Fibroblast of lung (primary cell): ENCODE data around the gene CYP24A1. TPM values are rescaled to one million over a fixed set of nuclear protein-coding genes. Genes with fewer than 3 reads are reported as not detected.

Experiments
- DNase-seq, 2 donors: peaks; one replicate each; pipeline versions ENCODE4 v3.0.0 to v3.0.0-alpha.2; 2010; ENCODE audit warnings: low read depth in 2 of 2
- H2AFZ ChIP-seq: 2 replicates; pipeline ENCODE4 v1.5.1; 2012; ENCODE audit warnings: low read length, control low read depth, inconsistent platforms
- H3K27ac ChIP-seq: 2 replicates; pipeline ENCODE4 v1.5.1; 2011; ENCODE audit warnings: low read length, control low read depth; ENCODE audit not compliant: insufficient read depth
- H3K27me3 ChIP-seq: 2 replicates; pipeline ENCODE4 v1.5.1; 2011; ENCODE audit warnings: mild to moderate bottlenecking, low read length; ENCODE audit not compliant: control insufficient read depth, insufficient read depth
- H3K36me3 ChIP-seq: 2 replicates; pipeline ENCODE4 v1.5.1; 2011; ENCODE audit warnings: low read length; ENCODE audit not compliant: control insufficient read depth, insufficient read depth
- H3K4me1 ChIP-seq: 2 replicates; pipeline ENCODE4 v1.5.1; 2011; ENCODE audit warnings: low read length; ENCODE audit not compliant: control insufficient read depth, insufficient read depth; ENCODE audit errors: extremely low read depth
- H3K4me2 ChIP-seq: 2 replicates; pipeline ENCODE4 v1.5.1; 2011; ENCODE audit warnings: low read length, control low read depth; ENCODE audit not compliant: insufficient read depth; ENCODE audit errors: extremely low read depth
- H3K4me3 ChIP-seq, 4 experiments: fragments of 200-600 bp in 1 of 4; sonication (generic) in 1 of 4; replicated peaks in 1 of 4; 2 replicates each; pipeline ENCODE4 v1.5.1; 2011 to 2016; ENCODE audit warnings: low read length in 4 of 4, low read depth in 3 of 4, mild to moderate bottlenecking in 3 of 4, control low read depth in 2 of 4, inconsistent platforms in 1 of 4, mixed read lengths in 1 of 4; ENCODE audit not compliant: insufficient read depth in 1 of 4; ENCODE audit errors: control extremely low read depth in 1 of 4
- H3K79me2 ChIP-seq: 2 replicates; pipeline ENCODE4 v1.5.1; 2012; ENCODE audit warnings: mild to moderate bottlenecking, low read length, inconsistent platforms; ENCODE audit not compliant: control insufficient read depth, insufficient read depth
- H3K9ac ChIP-seq: 2 replicates; pipeline ENCODE4 v1.5.1; 2011; ENCODE audit warnings: mild to moderate bottlenecking, low read length, control low read depth; ENCODE audit not compliant: insufficient read depth
- H3K9me3 ChIP-seq: 2 replicates; pipeline ENCODE4 v1.5.1; 2012; ENCODE audit warnings: low read depth, low read length; ENCODE audit not compliant: control insufficient read depth, insufficient read depth
- H4K20me1 ChIP-seq: 2 replicates; pipeline ENCODE4 v1.5.1; 2011; ENCODE audit warnings: low read length; ENCODE audit not compliant: control insufficient read depth, insufficient read depth; ENCODE audit errors: extremely low read depth
- CTCF ChIP-seq, 2 donors: IDR thresholded peaks in 1 of 2; conservative IDR thresholded peaks in 1 of 2; 1 replicate in 1 of 2; 2 replicates in 1 of 2; pipeline ENCODE4 v1.5.1; 2011 to 2012; ENCODE audit warnings: low read length in 2 of 2, control low read depth in 1 of 2, inconsistent platforms in 1 of 2, low read depth in 1 of 2, mild to moderate bottlenecking in 1 of 2
- EZH2 ChIP-seq: IDR thresholded peaks from 2 replicates; pipeline ENCODE4 v1.5.1; 2012; ENCODE audit warnings: low read length, control low read depth, mild to moderate bottlenecking; ENCODE audit errors: missing control alignments
- polyA plus RNA-seq, 2 donors: library from polyadenylated mRNA; depleted of rRNA in 1 of 2; stranded (reverse) in 1 of 2; unstranded in 1 of 2; fragments of >200 nt; gene quantifications; 2 replicates each; pipeline ENCODE4 v1.2.1, GENCODE V29; 2011 to 2012; ENCODE audit warnings: missing spikeins in 1 of 2
- total RNA-seq: library from RNA; depleted of rRNA; stranded (reverse); fragments of >200 nt; gene quantifications from 2 replicates; pipeline ENCODE4 v1.2.1, GENCODE V29; 2014

The CYP24A1 gene
- total and polyA plus RNA-seq, 2 donors (not counting 1 experiment from before 2014, with no cell fraction given), result not detected

GRCh38 chr20:54107600-54108325, 66.0 kb downstream of the CYP24A1 start:
- no peak for DNase-seq
- Histone ChIP-seq H3K9me3 (no peaks in the 10 kb centered on the region), H4K20me1 (no peaks in the 10 kb centered on the region), H3K4me3 (no peak overlapping the region), H2AFZ (no peak overlapping the region), H3K4me2 (no peak overlapping the region), H3K36me3 (no peaks in the 10 kb centered on the region), H3K27ac (no peak overlapping the region), H3K27me3 (no peaks in the 10 kb centered on the region), H3K4me1 (no peaks in the 10 kb centered on the region), H3K9ac (no peak overlapping the region), H3K79me2 (no peaks in the 10 kb centered on the region)
- no peak for TF ChIP-seq EZH2
- no peak for TF ChIP-seq CTCF (conservative IDR thresholded peaks at IDR 0.05 in 1 of 2, IDR thresholded peaks at IDR 0.05 in 1 of 2; ENCODE audit: low read depth in 1 of 2, low read length in 2 of 2)

DNA sequence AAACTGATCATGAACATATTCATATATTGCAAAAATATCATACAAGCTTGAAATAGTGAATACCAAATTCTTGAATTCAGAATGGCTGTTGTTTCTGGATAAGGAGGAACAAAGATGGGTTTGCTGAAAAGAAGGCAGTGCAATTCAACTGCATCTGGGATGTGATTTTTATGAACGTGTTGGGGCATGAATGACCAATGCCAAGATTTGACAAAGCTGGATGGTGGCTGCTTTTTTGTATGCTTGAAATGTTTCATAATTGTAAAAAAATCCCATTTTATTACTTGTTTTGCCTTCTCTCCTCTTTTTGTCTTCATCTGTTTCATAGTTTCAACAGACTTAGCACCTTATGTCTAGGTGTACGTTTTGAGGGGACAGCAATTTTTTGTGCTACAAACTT, 66.6 kb downstream of the CYP24A1 start:
- H3K27me3 ChIP-seq, result no peaks in the 10 kb centered on the region
- no peak overlapping the region for H3K4me2 ChIP-seq
- no peaks in the 10 kb centered on the region for H3K4me1 ChIP-seq
- no peak overlapping the region for H3K9ac ChIP-seq
- no peaks in the 10 kb centered on the region for H3K79me2 ChIP-seq
- TF ChIP-seq EZH2 (no peak), CTCF (conservative IDR thresholded peaks at IDR 0.05 in 1 of 2, IDR thresholded peaks at IDR 0.05 in 1 of 2; ENCODE audit: low read depth in 1 of 2, low read length in 2 of 2) (no peak)
- H2AFZ ChIP-seq, result no peak overlapping the region
- no peak overlapping the region for H3K27ac ChIP-seq
- H3K4me3 ChIP-seq, result no peak overlapping the region
- no peaks in the 10 kb centered on the region for H4K20me1 ChIP-seq
- DNase-seq, result no peak
- H3K9me3 ChIP-seq, result no peaks in the 10 kb centered on the region
- H3K36me3 ChIP-seq, result no peaks in the 10 kb centered on the region

GRCh38 chr20:54106162-54106561, 67.6 kb downstream of the CYP24A1 start:
- no peak for DNase-seq
- H3K4me3 ChIP-seq, result no peak overlapping the region
- no peak overlapping the region for H3K27ac ChIP-seq
- H3K9me3 ChIP-seq, result no peaks in the 10 kb centered on the region
- TF ChIP-seq EZH2, result no peak
- TF ChIP-seq CTCF (conservative IDR thresholded peaks at IDR 0.05 in 1 of 2, IDR thresholded peaks at IDR 0.05 in 1 of 2; ENCODE audit: low read depth in 1 of 2, low read length in 2 of 2), result no peak
- no peak overlapping the region for H3K4me2 ChIP-seq
- H3K36me3 ChIP-seq, result no peaks in the 10 kb centered on the region
- H3K79me2 ChIP-seq, result no peaks in the 10 kb centered on the region
- no peak overlapping the region for H3K9ac ChIP-seq
- H3K4me1 ChIP-seq, result no peaks in the 10 kb centered on the region
- no peaks in the 10 kb centered on the region for H3K27me3 ChIP-seq
- H2AFZ ChIP-seq, result no peak overlapping the region
- no peaks in the 10 kb centered on the region for H4K20me1 ChIP-seq
